ENCODE measurements around the gene ICAM1. TPM values are rescaled to one million over a fixed set of nuclear protein-coding genes. Genes with fewer than 3 reads are reported as not detected.

Gene ICAM1
- total RNA-seq, 1 donor from 2014 or later: 31.8 TPM

DNA sequence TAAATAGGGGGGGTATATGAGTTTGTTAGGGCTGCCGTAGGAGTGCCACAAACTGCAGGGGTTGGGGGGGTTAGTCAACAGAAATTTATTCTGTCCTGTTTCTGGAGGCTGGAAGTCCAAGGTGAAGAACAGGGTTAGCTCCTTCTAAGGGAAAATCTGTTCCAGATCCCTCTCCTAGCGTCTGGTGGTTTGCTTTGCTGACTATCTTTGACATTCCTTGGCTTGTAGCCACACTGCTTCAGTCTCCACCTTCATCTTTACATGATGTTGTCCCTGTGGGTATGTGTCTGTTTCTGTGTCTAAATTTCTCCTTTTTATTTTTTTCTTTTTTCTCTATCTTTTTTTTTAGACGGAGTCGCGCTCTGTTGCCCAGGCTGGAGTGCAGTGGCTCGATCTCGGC is 8.1 kb upstream of the ICAM1 start:
- Mint-ChIP-seq H3K36me3 (ENCODE audit: unreplicated experiment) (peaks cover 3% of the 10 kb centered on the region), H3K4me3 (ENCODE audit: unreplicated experiment) (no peak overlapping the region), H3K27me3 (ENCODE audit: unreplicated experiment) (no peaks in the 10 kb centered on the region), H3K27ac (ENCODE audit: unreplicated experiment) (no peak overlapping the region), H3K4me1 (ENCODE audit: unreplicated experiment) (no peaks in the 10 kb centered on the region), H3K9me3 (ENCODE audit: unreplicated experiment) (no peaks in the 10 kb centered on the region)
- DNase-seq (ENCODE audit: extremely low spot score, unreplicated experiment): no peak
- TF ChIP-seq, protein P1, sequence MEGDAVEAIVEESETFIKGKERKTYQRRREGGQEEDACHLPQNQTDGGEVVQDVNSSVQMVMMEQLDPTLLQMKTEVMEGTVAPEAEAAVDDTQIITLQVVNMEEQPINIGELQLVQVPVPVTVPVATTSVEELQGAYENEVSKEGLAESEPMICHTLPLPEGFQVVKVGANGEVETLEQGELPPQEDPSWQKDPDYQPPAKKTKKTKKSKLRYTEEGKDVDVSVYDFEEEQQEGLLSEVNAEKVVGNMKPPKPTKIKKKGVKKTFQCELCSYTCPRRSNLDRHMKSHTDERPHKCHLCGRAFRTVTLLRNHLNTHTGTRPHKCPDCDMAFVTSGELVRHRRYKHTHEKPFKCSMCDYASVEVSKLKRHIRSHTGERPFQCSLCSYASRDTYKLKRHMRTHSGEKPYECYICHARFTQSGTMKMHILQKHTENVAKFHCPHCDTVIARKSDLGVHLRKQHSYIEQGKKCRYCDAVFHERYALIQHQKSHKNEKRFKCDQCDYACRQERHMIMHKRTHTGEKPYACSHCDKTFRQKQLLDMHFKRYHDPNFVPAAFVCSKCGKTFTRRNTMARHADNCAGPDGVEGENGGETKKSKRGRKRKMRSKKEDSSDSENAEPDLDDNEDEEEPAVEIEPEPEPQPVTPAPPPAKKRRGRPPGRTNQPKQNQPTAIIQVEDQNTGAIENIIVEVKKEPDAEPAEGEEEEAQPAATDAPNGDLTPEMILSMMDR (IDR thresholded peaks at IDR 0.05): no peak

GRCh38 chr19:10266706-10267105 is 4.2 kb upstream of the ICAM1 start:
- H3K4me3 Mint-ChIP-seq (ENCODE audit: unreplicated experiment): no peak overlapping the region
- H3K36me3 Mint-ChIP-seq (ENCODE audit: unreplicated experiment): no peaks in the 10 kb centered on the region
- H3K27ac Mint-ChIP-seq (ENCODE audit: unreplicated experiment): no peak overlapping the region
- H3K27me3 Mint-ChIP-seq (ENCODE audit: unreplicated experiment): no peaks in the 10 kb centered on the region
- TF ChIP-seq, protein P1 (IDR thresholded peaks at IDR 0.05): no peak
- peaks cover 17% of the 10 kb centered on the region for H3K4me1 Mint-ChIP-seq (ENCODE audit: unreplicated experiment)
- DNase-seq (ENCODE audit: extremely low spot score, unreplicated experiment): no peak
- H3K9me3 Mint-ChIP-seq (ENCODE audit: unreplicated experiment): no peaks in the 10 kb centered on the region

DNA sequence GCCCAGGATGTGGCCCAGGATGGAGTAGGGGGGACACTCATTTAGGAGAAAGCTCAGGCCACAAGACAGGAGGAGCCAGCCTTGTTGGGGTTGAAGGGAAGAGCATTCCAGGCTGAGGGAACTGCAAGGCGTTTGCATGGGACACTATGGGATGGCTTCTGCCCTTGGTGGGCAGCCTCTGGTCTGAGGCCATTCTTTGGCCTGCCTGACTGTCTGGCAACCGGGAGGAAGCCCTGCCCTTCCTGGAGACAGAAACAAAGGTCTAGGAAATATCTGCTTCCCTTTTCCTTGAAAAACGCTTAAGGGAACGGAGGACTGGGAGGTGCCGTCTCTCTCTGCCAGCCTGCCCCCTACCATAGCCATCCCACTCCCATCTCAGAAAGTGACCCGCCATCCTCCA is 2.8 kb upstream of the ICAM1 start:
- no peak overlapping the region for H3K27ac Mint-ChIP-seq (ENCODE audit: unreplicated experiment)
- peaks cover 20% of the 10 kb centered on the region for H3K4me1 Mint-ChIP-seq (ENCODE audit: unreplicated experiment)
- H3K4me3 Mint-ChIP-seq (ENCODE audit: unreplicated experiment): no peak overlapping the region
- no peak for DNase-seq (ENCODE audit: extremely low spot score, unreplicated experiment)
- TF ChIP-seq, protein P1 (IDR thresholded peaks at IDR 0.05): no peak
- no peaks in the 10 kb centered on the region for H3K36me3 Mint-ChIP-seq (ENCODE audit: unreplicated experiment)
- H3K27me3 Mint-ChIP-seq (ENCODE audit: unreplicated experiment): no peaks in the 10 kb centered on the region
- no peaks in the 10 kb centered on the region for H3K9me3 Mint-ChIP-seq (ENCODE audit: unreplicated experiment)

DNA sequence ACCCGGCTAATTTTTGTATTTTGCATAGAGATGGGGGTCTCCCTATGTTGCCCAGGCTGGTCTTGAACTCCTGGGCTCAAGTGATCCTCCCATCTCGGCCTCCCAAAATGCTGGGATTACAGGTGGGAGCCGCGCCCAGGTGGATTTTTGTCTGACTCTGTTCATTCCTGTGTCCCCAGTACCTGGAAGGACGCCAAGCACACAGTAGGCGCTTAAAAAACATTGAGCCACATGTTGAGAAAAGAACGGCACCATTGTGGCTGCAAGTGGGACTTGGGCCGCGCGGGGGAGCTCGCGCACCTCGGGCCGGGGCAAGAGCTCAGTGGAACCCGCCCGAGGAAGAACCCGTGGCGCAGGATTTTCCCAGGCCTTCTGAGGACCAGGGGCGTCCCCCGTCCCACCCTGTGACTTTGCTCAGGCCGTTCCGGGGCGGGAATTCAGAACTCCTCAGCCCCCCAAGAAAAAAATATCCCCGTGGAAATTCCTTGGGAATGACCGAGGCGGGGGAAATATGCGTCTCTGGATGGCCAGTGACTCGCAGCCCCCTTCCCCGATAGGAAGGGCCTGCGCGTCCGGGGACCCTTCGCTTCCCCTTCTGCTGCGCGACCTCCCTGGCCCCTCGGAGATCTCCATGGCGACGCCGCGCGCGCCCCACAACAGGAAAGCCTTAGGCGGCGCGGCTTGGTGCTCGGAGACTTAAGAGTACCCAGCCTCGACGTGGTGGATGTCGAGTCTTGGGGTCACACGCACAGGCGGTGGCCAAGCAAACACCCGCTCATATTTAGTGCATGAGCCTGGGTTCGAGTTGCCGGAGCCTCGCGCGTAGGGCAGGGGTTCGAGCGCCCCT is 1.4 kb upstream of the ICAM1 start:
- Mint-ChIP-seq H3K9me3 (ENCODE audit: unreplicated experiment) (no peaks in the 10 kb centered on the region), H3K4me3 (ENCODE audit: unreplicated experiment) (peak overlapping the region; percentile 71), H3K36me3 (ENCODE audit: unreplicated experiment) (peaks cover 3% of the 10 kb centered on the region), H3K4me1 (ENCODE audit: unreplicated experiment) (peaks cover 23% of the 10 kb centered on the region), H3K27ac (ENCODE audit: unreplicated experiment) (peak overlapping the region; percentile 78), H3K27me3 (ENCODE audit: unreplicated experiment) (no peaks in the 10 kb centered on the region)
- TF ChIP-seq, protein P1 (IDR thresholded peaks at IDR 0.05): peak; percentile 96
- DNase-seq (ENCODE audit: extremely low spot score, unreplicated experiment): peak; percentile 96

- peak overlapping the region; percentile 78 for H3K27ac Mint-ChIP-seq (ENCODE audit: unreplicated experiment)
- DNase-seq (ENCODE audit: extremely low spot score, unreplicated experiment): peak; percentile 83
- H3K4me1 Mint-ChIP-seq (ENCODE audit: unreplicated experiment): peaks cover 23% of the 10 kb centered on the region
- TF ChIP-seq, protein P1 (IDR thresholded peaks at IDR 0.05): no peak
- H3K4me3 Mint-ChIP-seq (ENCODE audit: unreplicated experiment): peak overlapping the region; percentile 71
- H3K9me3 Mint-ChIP-seq (ENCODE audit: unreplicated experiment): no peaks in the 10 kb centered on the region
- H3K36me3 Mint-ChIP-seq (ENCODE audit: unreplicated experiment): peaks cover 6% of the 10 kb centered on the region
- H3K27me3 Mint-ChIP-seq (ENCODE audit: unreplicated experiment): no peaks in the 10 kb centered on the region
These were observed 722 bp upstream of the ICAM1 start for GRCh38 chr19:10270180-10270615.
